Lung (tissue), 12 donors: ENCODE results near the gene GAB2. TPM values are rescaled to one million over a fixed set of nuclear protein-coding genes. Genes with fewer than 3 reads are reported as not detected.
"Not testable (repeated sequence)": the region's sequence is repeated elsewhere in the genome, so short reads cannot be mapped to it uniquely, and the experiment has no call there.

Experiments used
- ATAC-seq: fragments of 200-7000 bp; cut with Tn5 transposase; one replicate; pipeline ENCODE4 v1.9.1; 2020; ENCODE audit warnings: moderate number of reproducible peaks; ENCODE audit not compliant: insufficient read depth, low FRiP score
- DNase-seq, 3 donors: peaks; one replicate each; pipeline ENCODE4 v3.0.0-alpha.2; 2013 to 2017
- H3K27ac ChIP-seq, 2 donors: one replicate each; pipeline ENCODE4 v1.5.1; 2013; ENCODE audit warnings: mild to moderate bottlenecking in 2 of 2, moderate library complexity in 2 of 2, control low read depth in 1 of 2, inconsistent platforms in 1 of 2, low read depth in 1 of 2, low read length in 1 of 2
- H3K27me3 ChIP-seq, 3 donors: one replicate each; pipeline ENCODE4 v1.5.1; 2013; ENCODE audit warnings: low read length in 2 of 3; ENCODE audit not compliant: control insufficient read depth in 3 of 3, insufficient read depth in 3 of 3
- H3K36me3 ChIP-seq, 4 donors: one replicate each; pipeline ENCODE4 v1.5.1; 2013; ENCODE audit warnings: low read length in 4 of 4, mild to moderate bottlenecking in 1 of 4, moderate library complexity in 1 of 4; ENCODE audit not compliant: control insufficient read depth in 4 of 4, insufficient read depth in 4 of 4
- H3K4me1 ChIP-seq, 5 donors: one replicate each; pipeline ENCODE4 v1.5.1; 2013; ENCODE audit warnings: low read length in 5 of 5, mild to moderate bottlenecking in 2 of 5, moderate library complexity in 1 of 5; ENCODE audit not compliant: control insufficient read depth in 5 of 5, insufficient read depth in 5 of 5
- H3K4me3 ChIP-seq: one replicate; pipeline ENCODE4 v1.5.1; 2013; ENCODE audit warnings: mild to moderate bottlenecking, control low read depth, moderate library complexity
- H3K9ac ChIP-seq, 2 donors: one replicate each; pipeline ENCODE4 v1.5.1; 2013; ENCODE audit warnings: low read length in 2 of 2, control low read depth in 1 of 2; ENCODE audit not compliant: insufficient read depth in 1 of 2
- H3K9me3 ChIP-seq, 4 donors: one replicate each; pipeline ENCODE4 v1.5.1; 2013; ENCODE audit warnings: low read length in 3 of 4, mild to moderate bottlenecking in 1 of 4, moderate library complexity in 1 of 4; ENCODE audit not compliant: control insufficient read depth in 4 of 4, insufficient read depth in 3 of 4
- CTCF ChIP-seq: IDR thresholded peaks from 2 replicates; pipeline ENCODE4 v1.5.1; 2012; ENCODE audit warnings: mild to moderate bottlenecking; ENCODE audit errors: control extremely low read depth, extremely low read depth
- WGBS, 2 donors: extraction: QIAGEN DNeasy Blood & Tissue Kit; methylation state at CpG; one replicate each; pipeline ENCODE4 v1.1.7; 2013; 5-methylcytosine and 5-hydroxymethylcytosine counted together
- polyA plus RNA-seq, 2 donors: library from polyadenylated mRNA; stranded (reverse); fragments of 200-250 nt; gene quantifications; one replicate each; pipeline ENCODE4 v1.2.1, GENCODE V29; 2013
- total RNA-seq, 2 donors: library from RNA; depleted of rRNA in 1 of 2; stranded (reverse); fragments of >200 nt in 1 of 2; gene quantifications; one replicate each; pipeline ENCODE4 v1.2.1, GENCODE V29; 2014 to 2021
- donor health status: control.
- donor health status: control.
- donor health status: Bipolar disorder and iron deficiency.
- donor health status: healthy.
- donor health status: DM: yes; HTN: yes; CAD: no.

The GAB2 gene
- total and polyA plus RNA-seq, 4 donors = 17.8 to 47.9 (median 23.1) TPM

- Histone ChIP-seq H3K9ac (no peak overlapping the region), H3K4me3 (no peak overlapping the region), H3K36me3 (peaks cover 0 to 5% (median 0%) of the 10 kb centered on the region in 4 donors), H3K4me1 (peaks cover 0 to 2% (median 0%) of the 10 kb centered on the region in 5 donors), H3K9me3 (peaks cover 0 to 9% (median under 1%) of the 10 kb centered on the region in 4 donors), H3K27ac (no peak overlapping the region), H3K27me3 (no peaks in the 10 kb centered on the region)
- no peak for TF ChIP-seq CTCF
- ATAC-seq (no peak), DNase-seq (no peak)
Measured at GRCh38 chr11:78237293-78238046, 180.2 kb downstream of the GAB2 start.

GRCh38 chr11:78234006-78234405, 183.6 kb downstream of the GAB2 start:
- WGBS, 2 donors = 82 to 91% methylated on average over 5 of the region's 5 CpGs
- no peaks in the 10 kb centered on the region for H3K9me3 ChIP-seq
- H3K36me3 ChIP-seq = peaks cover 0 to 2% (median 0%) of the 10 kb centered on the region in 4 donors
- H3K4me3 ChIP-seq = no peak overlapping the region
- H3K4me1 ChIP-seq = peaks cover 0 to 15% (median 0%) of the 10 kb centered on the region in 5 donors
- no peak for ATAC-seq
- TF ChIP-seq CTCF = no peak
- H3K27me3 ChIP-seq = no peaks in the 10 kb centered on the region
- H3K9ac ChIP-seq = no peak overlapping the region
- DNase-seq = no peak
- H3K27ac ChIP-seq = no peak overlapping the region

- not testable (repeated sequence) for H3K4me3 ChIP-seq, H3K27ac ChIP-seq, H3K9me3 ChIP-seq, H3K9ac ChIP-seq, ATAC-seq, H3K27me3 ChIP-seq, DNase-seq, H3K36me3 ChIP-seq
- 96 to 98% methylated on average over 6 of the region's 6 CpGs for WGBS, 2 donors
- H3K4me1 ChIP-seq = peaks cover 0 to 15% (median 0%) of the 10 kb centered on the region in 5 donors
Measured at GRCh38 chr11:78233046-78233445, 184.6 kb downstream of the GAB2 start.

- peak overlapping the region in 1 of 2 donors; percentile 25 for H3K27ac ChIP-seq
- TF ChIP-seq CTCF = no peak
- DNase-seq = peak in 2 of 3 donors; percentile 55 to 79
Measured at GRCh38 chr11:78231962-78232501, 185.6 kb downstream of the GAB2 start.

More at GRCh38 chr11:78231962-78232501, 185.6 kb downstream of the GAB2 start:
- Histone ChIP-seq H3K27me3 (no peaks in the 10 kb centered on the region), H3K4me1 (peaks cover 0 to 15% (median 0%) of the 10 kb centered on the region in 5 donors), H3K36me3 (peaks cover 0 to 2% (median 0%) of the 10 kb centered on the region in 4 donors), H3K4me3 (no peak overlapping the region), H3K9me3 (no peaks in the 10 kb centered on the region), H3K9ac (no peak overlapping the region)
- no peak for ATAC-seq
